Measurements from ENCODE around the gene CLEC16A. TPM values are rescaled to one million over a fixed set of nuclear protein-coding genes. Genes with fewer than 3 reads are reported as not detected.

The CLEC16A gene
- polyA plus RNA-seq, 3 donors, result 24.2 to 26.8 (median 24.9) TPM

- DNase-seq (ENCODE audit: extremely low read depth in 1 of 11, low read depth in 9 of 11, low spot score in 4 of 11), result no peak
Measured at GRCh38 chr16:11003141-11003540, 58.8 kb downstream of the CLEC16A start.

GRCh38 chr16:11004351-11004750 is 60.0 kb downstream of the CLEC16A start:
- DNase-seq (ENCODE audit: extremely low read depth in 1 of 11, low read depth in 9 of 11, low spot score in 4 of 11), result no peak

GRCh38 chr16:11004973-11005610 is 60.7 kb downstream of the CLEC16A start:
- no peak for DNase-seq (ENCODE audit: extremely low read depth in 1 of 11, low read depth in 9 of 11, low spot score in 4 of 11)

- DNase-seq (ENCODE audit: extremely low read depth in 1 of 11, low read depth in 9 of 11, low spot score in 4 of 11), result no peak
Measured at GRCh38 chr16:11005611-11005975, 61.2 kb downstream of the CLEC16A start.

- no peak for DNase-seq (ENCODE audit: extremely low read depth in 1 of 11, low read depth in 9 of 11, low spot score in 4 of 11)
Measured at GRCh38 chr16:11006656-11007055, 62.3 kb downstream of the CLEC16A start.

- DNase-seq (ENCODE audit: extremely low read depth in 1 of 11, low read depth in 9 of 11, low spot score in 4 of 11), result no peak
Measured at GRCh38 chr16:11007714-11008280, 63.4 kb downstream of the CLEC16A start.

GRCh38 chr16:11009027-11009755 is 64.8 kb downstream of the CLEC16A start:
- DNase-seq (ENCODE audit: extremely low read depth in 1 of 11, low read depth in 9 of 11, low spot score in 4 of 11), result no peak

- no peak for DNase-seq (ENCODE audit: extremely low read depth in 1 of 11, low read depth in 9 of 11, low spot score in 4 of 11)
Measured at GRCh38 chr16:11010575-11011221, 66.3 kb downstream of the CLEC16A start.

- no peak for DNase-seq (ENCODE audit: extremely low read depth in 1 of 11, low read depth in 9 of 11, low spot score in 4 of 11)
Measured at GRCh38 chr16:11011326-11011725, 67.0 kb downstream of the CLEC16A start.

- no peak for DNase-seq (ENCODE audit: extremely low read depth in 1 of 11, low read depth in 9 of 11, low spot score in 4 of 11)
Measured at GRCh38 chr16:11012841-11013240, 68.5 kb downstream of the CLEC16A start.

- DNase-seq (ENCODE audit: extremely low read depth in 1 of 11, low read depth in 9 of 11, low spot score in 4 of 11), result no peak
Measured at GRCh38 chr16:11014136-11014535, 69.8 kb downstream of the CLEC16A start.

- DNase-seq (ENCODE audit: extremely low read depth in 1 of 11, low read depth in 9 of 11, low spot score in 4 of 11), result no peak
Measured at GRCh38 chr16:11015076-11015475, 70.7 kb downstream of the CLEC16A start.

- DNase-seq (ENCODE audit: extremely low read depth in 1 of 11, low read depth in 9 of 11, low spot score in 4 of 11), result no peak
Measured at GRCh38 chr16:11015607-11016006, 71.2 kb downstream of the CLEC16A start.

- no peak for DNase-seq (ENCODE audit: extremely low read depth in 1 of 11, low read depth in 9 of 11, low spot score in 4 of 11)
Measured at GRCh38 chr16:11016524-11016988, 72.2 kb downstream of the CLEC16A start.

- DNase-seq (ENCODE audit: extremely low read depth in 1 of 11, low read depth in 9 of 11, low spot score in 4 of 11), result no peak
Measured at GRCh38 chr16:11016993-11017392, 72.6 kb downstream of the CLEC16A start.

- no peak for DNase-seq (ENCODE audit: extremely low read depth in 1 of 11, low read depth in 9 of 11, low spot score in 4 of 11)
Measured at GRCh38 chr16:11017499-11017898, 73.1 kb downstream of the CLEC16A start.

GRCh38 chr16:11020388-11020787 is 76.0 kb downstream of the CLEC16A start:
- no peak for DNase-seq (ENCODE audit: extremely low read depth in 1 of 11, low read depth in 9 of 11, low spot score in 4 of 11)

- DNase-seq (ENCODE audit: extremely low read depth in 1 of 11, low read depth in 9 of 11, low spot score in 4 of 11), result no peak
Measured at GRCh38 chr16:11020792-11021551, 76.6 kb downstream of the CLEC16A start.

GRCh38 chr16:11022002-11022401 is 77.6 kb downstream of the CLEC16A start:
- no peak for DNase-seq (ENCODE audit: extremely low read depth in 1 of 11, low read depth in 9 of 11, low spot score in 4 of 11)
